GM12878 (cell line): ENCODE results near the gene ACSL3. TPM values are rescaled to one million over a fixed set of nuclear protein-coding genes. Genes with fewer than 3 reads are reported as not detected.

Experiments used
- ATAC-seq: fragments of 200-7000 bp; cut with Tn5 transposase; 3 replicates; pipeline ENCODE4 v1.9.1; 2020; ENCODE audit warnings: mild to moderate bottlenecking, moderate library complexity
- BruUV-seq: library from RNA; stranded (reverse); fragments of 400-500 nt; replicated peaks from 2 replicates; lab custom pipeline; 2021; lab: Mats Ljungman, UMichigan
- CTCF ChIA-PET: fragments of 300-600 bp; sonication (Branson Sonifier 250); formaldehyde crosslinking; extraction: SDS; loops from one replicate; lab custom pipeline; 2021; ENCODE audit warnings: inconsistent platforms; lab: Yijun Ruan, JAX
- POLR2A ChIA-PET: fragments of 350-600 bp; formaldehyde crosslinking; extraction: SDS; loops from one replicate; lab custom pipeline; 2021; ENCODE audit warnings: inconsistent platforms; lab: Charles Lee
- RAD21 ChIA-PET: fragments of 300-600 bp; sonication (Branson Sonifier 250); formaldehyde crosslinking; loops from one replicate; lab custom pipeline; 2023; ENCODE audit warnings: antibody characterized with exemption; ENCODE audit not compliant: unreplicated experiment; lab: Charles Lee
- SMC1A ChIA-PET: fragments of 300-600 bp; sonication (Branson Sonifier 250); formaldehyde crosslinking; loops from one replicate; lab custom pipeline; 2023; ENCODE audit not compliant: unreplicated experiment, uncharacterized antibody; lab: Charles Lee
- DNase-seq: peaks from one replicate; pipeline ENCODE4 v3.0.0-alpha.2; 2011; ENCODE audit warnings: low read depth, low spot score
- FAIRE-seq: peaks from 3 replicates; lab custom pipeline; 2011; peaks lifted over from hg19 to GRCh38; lab: Jason Lieb, UNC
- H2AFZ ChIP-seq: 2 replicates; pipeline ENCODE4 v1.6.0; 2011; ENCODE audit warnings: low read depth, low read length, control low read depth; ENCODE audit not compliant: control insufficient read depth
- H3K27ac ChIP-seq: 2 replicates; pipeline ENCODE4 v1.5.1; 2011; ENCODE audit warnings: control low read depth; ENCODE audit not compliant: control insufficient read depth, insufficient read depth
- H3K27me3 ChIP-seq, 2 experiments: replicated peaks in 1 of 2; 2 replicates each; pipeline versions ENCODE4 v1.6.0 to v1.6.1; 2011; ENCODE audit warnings: low read length in 1 of 2; ENCODE audit not compliant: control insufficient read depth in 2 of 2, insufficient read depth in 2 of 2
- H3K36me3 ChIP-seq, 2 experiments: 2 replicates each; pipeline ENCODE4 v1.5.1; 2011; ENCODE audit warnings: low read length in 1 of 2; ENCODE audit not compliant: control insufficient read depth in 2 of 2, insufficient read depth in 2 of 2
- H3K4me1 ChIP-seq: 2 replicates; pipeline ENCODE4 v1.6.1; 2011; ENCODE audit warnings: mild to moderate bottlenecking, low read length, moderate library complexity, mixed read lengths; ENCODE audit not compliant: control insufficient read depth, insufficient read depth
- H3K4me2 ChIP-seq: 2 replicates; pipeline ENCODE4 v1.6.0; 2011; ENCODE audit warnings: control low read depth; ENCODE audit not compliant: control insufficient read depth, insufficient read depth
- H3K4me3 ChIP-seq: fragments of 200-600 bp; sonication (generic); 2 replicates; pipeline ENCODE4 v1.5.1; 2016
- H3K79me2 ChIP-seq: 2 replicates; pipeline ENCODE4 v1.6.0; 2011; ENCODE audit warnings: low read length; ENCODE audit not compliant: control insufficient read depth, insufficient read depth
- H3K9ac ChIP-seq: 2 replicates; pipeline ENCODE4 v1.8.0; 2011; ENCODE audit warnings: low read length, control low read depth, mixed read lengths; ENCODE audit not compliant: control insufficient read depth, insufficient read depth
- H3K9me3 ChIP-seq: replicated peaks from 3 replicates; pipeline ENCODE4 v1.5.1; 2011; ENCODE audit warnings: mild to moderate bottlenecking, low read length; ENCODE audit not compliant: control insufficient read depth, insufficient read depth
- H4K20me1 ChIP-seq: 2 replicates; pipeline ENCODE4 v1.6.0; 2011; ENCODE audit not compliant: control insufficient read depth, insufficient read depth
- ATF3 ChIP-seq: IDR thresholded peaks from 2 replicates; pipeline ENCODE4 v1.6.1; 2011; ENCODE audit warnings: low read depth, mild to moderate bottlenecking, low read length, moderate library complexity, borderline replicate concordance; ENCODE audit errors: extremely low read depth
- BACH1 ChIP-seq: fragments of 450-650 bp; IDR thresholded peaks from 2 replicates; pipeline ENCODE4 v1.6.1; 2017; ENCODE audit warnings: mild to moderate bottlenecking, borderline replicate concordance
- BCL11A ChIP-seq: IDR thresholded peaks from 2 replicates; pipeline ENCODE4 v1.6.1; 2011; ENCODE audit warnings: low read depth, low read length
- E2F4 ChIP-seq: IDR thresholded peaks from 2 replicates; pipeline ENCODE4 v1.6.1; 2012; ENCODE audit warnings: low read depth, low read length, improper control_type of control experiment
- FOXK2 ChIP-seq: fragments of 450-650 bp; IDR thresholded peaks from 2 replicates; pipeline ENCODE4 v1.6.1; 2017; ENCODE audit warnings: mild to moderate bottlenecking, moderate library complexity
- MLLT1 ChIP-seq: fragments of 450-650 bp; IDR thresholded peaks from 2 replicates; pipeline ENCODE4 v1.6.1; 2016; ENCODE audit warnings: mild to moderate bottlenecking
- MYB ChIP-seq: fragments of 150-350 bp; IDR thresholded peaks from 2 replicates; pipeline ENCODE4 v1.6.1; 2014; ENCODE audit warnings: mild to moderate bottlenecking, low read depth, low read length, borderline replicate concordance
- NFXL1 ChIP-seq: fragments of 450-650 bp; IDR thresholded peaks from 2 replicates; pipeline ENCODE4 v1.6.1; 2017; ENCODE audit warnings: antibody characterized with exemption, mild to moderate bottlenecking, borderline replicate concordance
- NKRF ChIP-seq: fragments of 450-650 bp; conservative IDR thresholded peaks from 2 replicates; pipeline ENCODE4 v1.6.1; 2017; ENCODE audit warnings: mild to moderate bottlenecking, moderate library complexity
- POLR2AphosphoS5 ChIP-seq: IDR thresholded peaks from 2 replicates; pipeline ENCODE4 v1.6.1; 2011; ENCODE audit warnings: mild to moderate bottlenecking, low read length, inconsistent platforms
- RELA ChIP-seq: fragments of 450-650 bp; IDR thresholded peaks from 2 replicates; pipeline ENCODE4 v1.8.0; 2014; ENCODE audit warnings: borderline replicate concordance; ENCODE audit not compliant: partially characterized antibody
- SMAD1 ChIP-seq: fragments of 450-650 bp; IDR thresholded peaks from 2 replicates; pipeline ENCODE4 v1.6.1; 2018; ENCODE audit warnings: mild to moderate bottlenecking, low read depth; ENCODE audit not compliant: partially characterized antibody
- ZNF592 ChIP-seq: fragments of 450-650 bp; IDR thresholded peaks from 2 replicates; pipeline ENCODE4 v1.6.1; 2017; ENCODE audit warnings: mild to moderate bottlenecking, moderate library complexity
- WGBS: methylation state at CpG from one replicate; pipeline ENCODE4 v1.1.6; 2016; ENCODE audit warnings: low lambda C conversion rate; ENCODE audit not compliant: insufficient replicate concordance, insufficient coverage; ENCODE audit errors: missing lambda C conversion rate; 5-methylcytosine and 5-hydroxymethylcytosine counted together
- in situ Hi-C: fragments of 300-500 bp; cut with MboI; formaldehyde crosslinking; loops from 9 replicates; pipeline ENCODE4 v1.14.3; 2018; ENCODE audit warnings: mixed read lengths
- intact Hi-C: fragments of 100-400 bp; cut with micrococcal nuclease; formaldehyde crosslinking; loops from one replicate; pipeline ENCODE4 v1.14.2; 2022; ENCODE audit not compliant: unreplicated experiment
- polyA plus RNA-seq, 11 experiments: library from polyadenylated mRNA; depleted of rRNA in 4 of 11; unstranded in 6 of 11; stranded (reverse) in 5 of 11; fragments of >200 nt; fragmentation: Nextera tagmentation in 4 of 11; fragmentation: Illumina TruSeq in 1 of 11; extraction: Ambion mirVana in 4 of 11; extraction: Trizol in 1 of 11; gene quantifications; 1 replicate in 1 of 11; 2 replicates in 10 of 11; pipeline versions ENCODE4 v1.2.1 to v1.2.3, GENCODE V29; 2011 to 2016; ENCODE audit warnings: inconsistent platforms in 2 of 11, missing spikeins in 2 of 11, low read depth in 1 of 11
- total RNA-seq, 4 experiments: library from RNA; depleted of rRNA in 3 of 4; stranded (reverse); fragments of >200 nt in 3 of 4; fragmentation: Illumina TruSeq in 1 of 4; extraction: Trizol in 1 of 4; gene quantifications; 2 replicates each; pipeline versions ENCODE4 v1.2.1 to v1.2.3, GENCODE V29; 2013 to 2021

The ACSL3 gene
- total and polyA plus RNA-seq, 10 of the 15 experiments (the other 5 are each of a cell fraction or from before 2014, with no cell fraction given), result 15.6 to 83.9 (median 56.7) TPM

- Histone ChIP-seq H3K4me1 (no peaks in the 10 kb centered on the region; the same call in 1 of the 2 replicates), H3K79me2 (no peaks in the 10 kb centered on the region), H4K20me1 (no peaks in the 10 kb centered on the region), H3K36me3 (no peaks in the 10 kb centered on the region), H3K9ac (no peak overlapping the region), H3K27ac (no peak overlapping the region), H3K9me3 (no peaks in the 10 kb centered on the region; the same call in 2 of the 3 replicates), H3K27me3 (no peaks in the 10 kb centered on the region), H3K4me3 (no peak overlapping the region), H2AFZ (no peak overlapping the region), H3K4me2 (no peak overlapping the region)
- 20% methylated on average over 7 of the region's 7 CpGs for WGBS
- ATAC-seq (no peak), DNase-seq (no peak), FAIRE-seq (no peak)
- CTCF ChIA-PET, result no interaction called here
- intact Hi-C loops, result no loop called here
- in situ Hi-C loops, result no loop called here
- POLR2A ChIA-PET, result no interaction called here
- SMC1A ChIA-PET, result no interaction called here
- RAD21 ChIA-PET, result no interaction called here
- no TSS peak for BruUV-seq
- TF ChIP-seq POLR2AphosphoS5 (no peak), SMAD1 (no peak), ATF3 (no peak), ZNF592 (no peak), FOXK2 (no peak), MYB (no peak), NKRF (no peak), E2F4 (no peak), RELA (no peak), BACH1 (no peak), BCL11A (no peak), NFXL1 (no peak), MLLT1 (no peak)
Measured at GRCh38 chr2:222963641-222964040, 102.8 kb downstream of the ACSL3 start.
